Amniotic epithelial cell (primary cell): ENCODE results near the gene NHERF2.

ENCODE experiments used
- DNase-seq: peaks from one replicate; pipeline ENCODE4 v3.0.0-alpha.2; 2010; ENCODE audit warnings: low read depth

The NHERF2 gene

DNA sequence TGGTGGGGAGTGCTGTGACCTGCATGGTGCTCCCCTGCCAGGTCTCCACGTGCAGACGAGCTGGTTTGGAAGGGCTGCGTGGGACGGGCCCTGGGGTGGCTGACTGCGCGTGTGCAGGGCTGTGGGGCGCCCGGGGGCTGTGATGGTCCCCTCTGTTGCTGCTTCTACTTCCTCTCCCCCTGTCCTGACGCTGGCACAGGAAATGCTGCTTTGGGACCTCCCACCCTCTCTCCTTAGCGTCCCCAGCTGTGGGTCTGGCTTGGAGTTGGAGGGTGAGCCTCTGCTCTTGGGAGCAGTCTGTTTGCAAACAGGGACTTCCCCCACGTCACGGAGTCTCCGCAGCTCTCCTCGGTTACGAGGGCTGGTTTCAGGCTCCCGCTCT is 56.3 kb downstream of the NHERF2 start:
- DNase-seq: no peak

DNA sequence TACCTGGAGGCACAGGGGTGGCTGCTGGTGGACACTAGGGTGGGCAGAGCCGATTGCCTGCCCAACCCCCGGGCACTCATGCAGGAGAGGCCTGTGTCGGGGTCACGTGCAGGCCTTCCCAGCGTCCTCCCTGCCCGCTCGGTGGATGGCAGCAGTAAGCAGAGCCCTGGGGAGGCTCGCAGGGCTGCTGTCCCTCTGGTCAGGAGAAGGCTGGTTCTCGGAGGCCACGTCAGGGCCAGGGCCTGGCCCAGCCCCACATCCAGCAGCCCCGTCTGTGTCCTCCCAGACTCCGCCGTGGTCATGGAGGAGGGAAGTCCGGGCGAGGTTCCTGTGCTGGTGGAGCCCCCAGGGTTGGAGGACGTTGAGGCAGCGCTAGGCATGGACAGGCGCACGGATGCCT is 56.7 kb downstream of the NHERF2 start:
- DNase-seq: no peak

DNA sequence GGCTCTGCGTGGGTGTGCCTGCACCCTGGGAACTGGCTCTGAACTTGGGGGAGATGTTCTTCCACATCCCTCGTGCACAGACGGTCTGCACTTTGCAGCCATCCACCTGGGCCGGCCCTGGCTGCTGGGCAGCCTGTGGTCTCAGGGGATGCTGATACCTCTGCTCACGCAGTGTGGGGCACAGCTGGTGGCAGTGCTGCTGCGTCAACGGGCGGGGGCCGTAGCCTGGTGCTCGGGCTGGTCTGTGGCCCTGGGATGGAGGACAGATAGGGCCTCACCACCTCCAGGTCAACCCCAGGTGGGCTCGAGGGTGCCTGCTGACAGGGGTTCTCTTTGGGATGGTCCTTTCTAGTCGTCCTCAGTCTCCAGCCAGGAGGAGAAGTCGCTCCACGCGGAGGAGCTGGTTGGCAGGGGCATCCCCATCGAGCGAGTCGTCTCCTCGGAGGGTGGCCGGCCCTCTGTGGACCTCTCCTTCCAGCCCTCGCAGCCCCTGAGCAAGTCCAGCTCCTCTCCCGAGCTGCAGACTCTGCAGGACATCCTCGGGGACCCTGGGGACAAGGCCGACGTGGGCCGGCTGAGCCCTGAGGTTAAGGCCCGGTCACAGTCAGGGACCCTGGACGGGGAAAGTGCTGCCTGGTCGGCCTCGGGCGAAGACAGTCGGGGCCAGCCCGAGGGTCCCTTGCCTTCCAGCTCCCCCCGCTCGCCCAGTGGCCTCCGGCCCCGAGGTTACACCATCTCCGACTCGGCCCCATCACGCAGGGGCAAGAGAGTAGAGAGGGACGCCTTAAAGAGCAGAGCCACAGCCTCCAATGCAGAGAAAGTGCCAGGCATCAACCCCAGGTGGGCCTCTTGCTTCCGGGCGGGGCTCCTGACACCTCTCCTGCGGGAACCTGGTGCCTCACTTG is 57.4 kb downstream of the NHERF2 start:
- no peak for DNase-seq

- no peak for DNase-seq
Measured at GRCh38 chr16:2084895-2085625, 58.4 kb downstream of the NHERF2 start.

GRCh38 chr16:2085669-2086068 is 59.0 kb downstream of the NHERF2 start:
- DNase-seq: no peak

DNA sequence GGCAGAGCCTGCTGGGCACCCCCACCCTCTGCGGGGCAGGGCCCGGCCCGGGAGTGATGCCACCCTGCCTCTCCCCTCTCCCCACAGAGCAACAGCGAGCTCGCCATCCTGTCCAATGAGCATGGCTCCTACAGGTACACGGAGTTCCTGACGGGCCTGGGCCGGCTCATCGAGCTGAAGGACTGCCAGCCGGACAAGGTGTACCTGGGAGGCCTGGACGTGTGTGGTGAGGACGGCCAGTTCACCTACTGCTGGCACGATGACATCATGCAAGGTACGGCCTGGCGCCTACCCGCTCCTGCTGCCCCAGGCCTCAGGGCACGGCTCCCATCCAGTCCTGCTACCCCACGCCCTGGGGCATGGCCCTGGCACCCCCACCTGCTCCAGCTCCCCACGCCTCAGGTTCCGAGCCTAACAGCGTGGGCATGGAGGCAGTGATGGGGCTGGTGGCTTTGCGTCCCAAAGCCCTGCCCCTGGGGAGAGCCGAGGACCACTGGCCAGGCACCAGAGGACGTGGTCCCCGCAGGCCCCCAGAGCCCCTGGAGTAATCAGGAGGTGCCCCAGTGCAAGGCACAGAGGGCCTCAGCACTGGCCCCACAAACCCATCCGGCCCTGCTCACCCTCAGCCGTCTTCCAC is 59.5 kb downstream of the NHERF2 start:
- no peak for DNase-seq

- DNase-seq: no peak
Measured at GRCh38 chr16:2086812-2087747, 60.4 kb downstream of the NHERF2 start.

- no peak for DNase-seq
Measured at GRCh38 chr16:2087748-2088631, 61.3 kb downstream of the NHERF2 start.
